Mononuclear cell (primary cell): ENCODE measurements around the gene GAGE12H. TPM values are rescaled to one million over a fixed set of nuclear protein-coding genes. Genes with fewer than 3 reads are reported as not detected.

Experiments
- total RNA-seq: library from RNA; depleted of rRNA; stranded (reverse); fragments of >200 nt; gene quantifications from one replicate; pipeline ENCODE4 v1.2.3, GENCODE V29; 2012

The GAGE12H gene
- total RNA-seq, 1 donor, result not detected

Other genes with a start within 250 kb of the GAGE12H start
- not detected for gene GAGE13, start 248.4 kb upstream of the GAGE12H start, total RNA-seq
- not detected for gene GAGE12C, start 47.8 kb upstream of the GAGE12H start, total RNA-seq
- not detected for gene GAGE12D, start 38.2 kb upstream of the GAGE12H start, total RNA-seq
- gene GAGE12E, start 28.7 kb upstream of the GAGE12H start, total RNA-seq, result not detected
- gene GAGE12F, start 19.1 kb upstream of the GAGE12H start, total RNA-seq, result not detected
- not detected for gene GAGE12G, start 9.5 kb upstream of the GAGE12H start, total RNA-seq
- gene GAGE2A, start 9.5 kb downstream of the GAGE12H start, total RNA-seq, result not detected
- gene GAGE1, start 19.1 kb downstream of the GAGE12H start, total RNA-seq, result 0.10 TPM
- not detected for gene PAGE1, start 116.0 kb downstream of the GAGE12H start, total RNA-seq
- gene PAGE4, start 249.4 kb downstream of the GAGE12H start, total RNA-seq, result not detected